SK-N-MC (cell line): Measurements from ENCODE around the gene FAAP100.

Source experiments
- DNase-seq: peaks from one replicate; pipeline ENCODE4 v3.0.0-alpha.2; 2011; ENCODE audit warnings: low read depth, low spot score
- H3K27ac ChIP-seq: fragments of 200-600 bp; sonication (generic); 2 replicates; pipeline ENCODE4 v1.5.1; 2016; ENCODE audit warnings: mixed run types
- H3K36me3 ChIP-seq: fragments of 200-600 bp; sonication (generic); 2 replicates; pipeline ENCODE4 v1.6.1; 2017; ENCODE audit warnings: antibody characterized with exemption, low read length, mixed read lengths; ENCODE audit not compliant: insufficient read depth
- H3K4me3 ChIP-seq: fragments of 200-600 bp; sonication (generic); 2 replicates; pipeline ENCODE4 v1.5.1; 2016
- H3K9ac ChIP-seq: fragments of 200-600 bp; sonication (generic); 2 replicates; pipeline ENCODE4 v1.8.0; 2017; ENCODE audit warnings: mixed run types, mixed read lengths; ENCODE audit not compliant: insufficient read length
- H3K9me3 ChIP-seq: fragments of 200-600 bp; sonication (generic); 2 replicates; pipeline ENCODE4 v1.6.1; 2017; ENCODE audit warnings: low read depth, mild to moderate bottlenecking, antibody characterized with exemption, low read length, moderate library complexity, mixed read lengths
- EZH2 ChIP-seq: fragments of 200-600 bp; sonication (generic); IDR thresholded peaks from one replicate; pipeline ENCODE4 v1.6.1; 2017; ENCODE audit warnings: antibody characterized with exemption
- FOXP2 ChIP-seq: optimal IDR thresholded peaks from 2 replicates; pipeline ENCODE3; 2011; ENCODE audit warnings: mild to moderate bottlenecking, moderate library complexity; ENCODE audit not compliant: insufficient read depth; ENCODE audit errors: extremely low read length, control extremely low read depth
- POLR2AphosphoS5 ChIP-seq: IDR thresholded peaks from 2 replicates; pipeline ENCODE4 v1.6.1; 2012; ENCODE audit warnings: mild to moderate bottlenecking, low read depth, low read length, borderline replicate concordance

The FAAP100 gene

DNA sequence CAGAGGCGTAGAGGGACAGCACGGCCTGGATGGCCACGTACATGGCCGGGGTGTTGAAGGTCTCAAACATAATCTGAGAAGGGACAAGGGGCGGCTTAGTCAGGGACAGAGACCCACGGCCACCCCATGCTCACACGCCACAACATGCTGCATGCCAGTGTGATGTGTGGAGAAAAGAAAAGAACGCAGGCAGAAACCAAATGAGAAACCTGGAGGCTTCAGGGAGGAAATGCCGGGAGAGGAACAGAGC lies 40.7 kb downstream of the FAAP100 start:
- Histone ChIP-seq H3K9me3 (no peaks in the 10 kb centered on the region), H3K27ac (0 out of 2 replicates have a peak overlapping the region, but pooled peaks have one; percentile 0), H3K36me3 (peaks cover 37% of the 10 kb centered on the region), H3K9ac (peak overlapping the region; percentile 98), H3K4me3 (peak overlapping the region; percentile 92)
- no peak for DNase-seq
- no peak for TF ChIP-seq POLR2AphosphoS5
- TF ChIP-seq EZH2: no peak
- TF ChIP-seq FOXP2: no peak

DNA sequence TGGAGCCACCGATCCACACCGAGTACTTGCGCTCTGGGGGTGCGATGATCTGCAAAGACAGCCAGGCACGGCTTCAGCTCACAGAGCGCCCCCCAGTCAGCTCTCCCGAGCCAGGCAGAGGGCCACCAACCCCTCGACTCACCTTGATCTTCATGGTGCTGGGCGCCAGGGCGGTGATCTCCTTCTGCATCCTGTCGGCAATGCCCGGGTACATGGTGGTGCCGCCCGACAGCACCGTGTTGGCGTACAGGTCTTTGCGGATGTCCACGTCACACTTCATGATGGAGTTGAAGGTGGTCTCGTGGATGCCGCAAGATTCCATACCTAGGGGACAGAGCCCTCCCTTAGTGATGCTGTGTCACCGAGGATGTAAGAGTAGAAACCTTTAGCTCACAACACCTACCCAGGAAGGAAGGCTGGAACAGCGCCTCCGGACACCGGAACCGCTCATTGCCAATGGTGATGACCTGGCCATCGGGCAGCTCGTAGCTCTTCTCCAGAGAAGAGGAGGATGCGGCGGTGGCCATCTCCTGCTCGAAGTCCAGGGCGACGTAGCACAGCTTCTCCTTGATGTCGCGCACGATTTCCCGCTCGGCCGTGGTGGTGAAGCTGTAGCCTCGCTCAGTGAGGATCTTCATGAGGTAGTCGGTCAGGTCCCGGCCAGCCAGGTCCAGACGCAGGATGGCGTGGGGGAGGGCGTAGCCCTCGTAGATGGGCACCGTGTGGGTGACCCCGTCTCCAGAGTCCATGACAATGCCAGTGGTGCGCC lies 41.2 kb downstream of the FAAP100 start:
- no peaks in the 10 kb centered on the region for H3K9me3 ChIP-seq
- peak overlapping the region; percentile 98 for H3K9ac ChIP-seq
- peak overlapping the region; percentile 0; the same call in 1 of the 2 replicates for H3K27ac ChIP-seq
- no peak; the same call in 1 of the 2 replicates for TF ChIP-seq POLR2AphosphoS5
- no peak for TF ChIP-seq EZH2
- no peak for TF ChIP-seq FOXP2
- peaks cover 37% of the 10 kb centered on the region for H3K36me3 ChIP-seq
- peak overlapping the region; percentile 92 for H3K4me3 ChIP-seq
- DNase-seq: no peak

DNA sequence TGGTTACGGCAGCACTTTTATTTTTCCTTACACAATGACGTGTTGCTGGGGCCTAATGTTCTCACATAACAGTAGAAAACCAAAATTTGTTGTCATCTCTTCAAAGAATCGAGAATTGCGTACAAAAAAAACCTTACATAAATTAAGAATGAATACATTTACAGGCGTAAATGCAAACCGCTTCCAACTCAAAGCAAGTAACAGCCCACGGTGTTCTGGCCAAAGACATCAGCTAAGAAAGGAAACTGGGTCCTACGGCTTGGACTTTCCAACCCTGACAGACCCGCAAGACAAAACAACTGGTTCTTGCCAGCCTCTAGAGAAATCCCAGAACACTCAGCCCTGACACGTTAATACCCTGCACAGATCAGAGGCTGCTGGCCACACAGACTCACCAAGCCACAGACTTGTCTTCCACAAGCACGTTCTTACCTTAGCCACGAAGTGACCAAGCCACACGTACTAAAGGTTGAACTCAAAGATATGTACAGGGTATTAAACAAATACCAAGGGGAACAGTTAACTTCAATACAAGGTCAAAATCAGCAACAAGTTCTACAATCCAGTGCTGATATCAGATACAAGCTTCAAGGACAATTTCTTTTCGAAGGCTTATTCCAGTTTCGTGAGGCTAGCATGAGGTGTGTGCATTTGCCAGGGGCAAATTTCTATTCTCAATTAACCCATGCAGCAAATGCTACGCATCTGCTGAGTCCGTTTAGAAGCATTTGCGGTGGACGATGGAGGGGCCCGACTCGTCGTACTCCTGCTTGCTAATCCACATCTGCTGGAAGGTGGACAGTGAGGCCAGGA lies 42.0 kb downstream of the FAAP100 start:
- H3K27ac ChIP-seq: peak overlapping the region; percentile 3
- TF ChIP-seq EZH2: no peak
- H3K36me3 ChIP-seq: peaks cover 37% of the 10 kb centered on the region
- peak overlapping the region; percentile 92 for H3K4me3 ChIP-seq
- H3K9me3 ChIP-seq: no peaks in the 10 kb centered on the region
- DNase-seq: no peak
- H3K9ac ChIP-seq: peak overlapping the region; percentile 98

DNA sequence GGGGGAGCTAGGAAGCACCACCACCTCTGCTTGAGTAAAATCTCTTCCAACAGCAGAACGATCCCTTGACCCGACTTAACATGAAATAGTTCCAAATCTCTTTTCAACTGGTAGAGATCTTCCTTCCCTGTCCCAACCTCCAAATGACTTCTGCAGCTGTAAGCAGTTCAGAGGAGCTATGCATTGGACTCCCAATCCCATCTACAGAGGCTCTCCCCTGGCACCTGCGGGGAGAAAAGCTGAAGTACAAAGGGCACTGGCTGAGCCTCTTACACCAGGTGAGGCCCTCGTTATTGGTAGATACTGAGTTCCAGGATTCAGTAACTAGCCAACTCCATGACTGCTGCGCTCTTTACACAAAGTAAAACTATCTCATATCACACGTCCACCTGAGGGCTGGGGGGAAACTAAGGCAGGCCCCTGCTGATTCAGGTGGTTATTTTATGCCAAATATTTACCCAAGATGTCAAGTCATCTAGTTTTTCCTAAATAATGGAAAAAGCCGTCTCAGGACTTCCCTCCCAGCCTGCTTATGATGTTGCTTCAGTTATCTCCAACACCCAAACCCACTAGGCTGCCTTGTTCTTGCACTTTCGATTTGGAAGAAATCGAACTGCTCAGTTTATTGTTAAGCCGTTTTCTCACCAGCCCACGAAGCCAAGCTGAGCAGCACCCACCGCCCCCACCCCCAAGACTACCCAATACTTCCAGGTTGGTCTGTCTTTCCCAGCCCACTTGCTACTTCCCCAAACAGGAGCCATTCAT lies 42.8 kb downstream of the FAAP100 start:
- H3K36me3 ChIP-seq: peaks cover 37% of the 10 kb centered on the region
- no peaks in the 10 kb centered on the region for H3K9me3 ChIP-seq
- no peak for TF ChIP-seq EZH2
- TF ChIP-seq FOXP2: no peak
- no peak; the same call in 1 of the 2 replicates for TF ChIP-seq POLR2AphosphoS5
- peak overlapping the region; percentile 92 for H3K4me3 ChIP-seq
- H3K9ac ChIP-seq: peak overlapping the region; percentile 98
- peak overlapping the region; percentile 3; the same call in 1 of the 2 replicates for H3K27ac ChIP-seq
- no peak for DNase-seq

DNA sequence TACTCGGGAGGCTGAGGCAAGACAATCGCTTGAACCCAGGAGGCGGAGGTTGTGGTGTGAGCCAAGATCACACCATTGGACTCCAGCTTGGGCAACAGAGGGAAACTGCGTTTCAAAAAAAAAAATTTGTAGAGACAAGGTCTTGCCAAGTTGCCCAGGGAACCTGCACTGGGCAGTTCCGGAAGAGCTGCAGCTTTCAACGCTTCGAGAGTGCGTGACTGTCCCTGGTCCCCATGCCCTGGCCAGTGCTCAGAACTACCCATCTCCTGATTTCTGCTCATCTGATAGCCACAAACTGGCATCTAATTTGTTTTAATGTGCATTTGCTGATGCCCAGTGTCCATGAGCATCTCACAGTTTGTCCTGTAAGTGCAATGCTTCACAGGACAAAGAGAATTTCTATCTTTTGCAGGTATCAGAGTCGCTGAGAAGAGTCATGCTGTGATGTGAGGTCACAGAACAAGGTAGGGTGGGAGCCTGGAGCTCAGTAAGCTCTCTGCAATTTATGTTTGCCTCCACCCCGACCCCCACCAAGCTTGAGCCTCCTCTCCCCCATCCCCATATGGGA lies 43.4 kb downstream of the FAAP100 start:
- no peaks in the 10 kb centered on the region for H3K9me3 ChIP-seq
- no peak for DNase-seq
- no peak overlapping the region for H3K9ac ChIP-seq
- peak overlapping the region; percentile 92; the same call in 1 of the 2 replicates for H3K4me3 ChIP-seq
- TF ChIP-seq EZH2 (no peak), POLR2AphosphoS5 (peak; percentile 47)
- peaks cover 37% of the 10 kb centered on the region for H3K36me3 ChIP-seq
- H3K27ac ChIP-seq: no peak overlapping the region; the same call in 1 of the 2 replicates

DNA sequence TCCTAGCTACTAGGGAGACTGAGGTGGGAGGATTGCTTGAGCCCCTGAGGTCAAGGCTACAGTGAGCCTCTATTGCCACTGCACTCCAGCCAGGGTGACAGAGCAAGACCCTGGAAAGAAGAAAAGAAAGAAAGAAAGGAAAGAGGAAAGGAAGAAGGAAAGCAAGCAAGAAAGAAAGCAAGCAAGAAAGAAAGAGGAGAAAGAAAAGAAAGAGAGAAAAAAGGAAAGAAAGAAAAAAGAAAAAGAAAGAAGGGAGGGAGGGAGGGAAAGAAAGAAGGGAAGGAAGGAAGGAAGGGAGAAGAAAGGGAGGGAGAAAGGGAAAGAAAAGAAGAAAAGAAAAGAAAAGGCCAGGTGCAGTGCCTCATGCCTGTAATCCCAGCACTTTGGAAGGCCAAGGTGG lies 48.5 kb downstream of the FAAP100 start:
- Histone ChIP-seq H3K36me3 (peaks cover 1% of the 10 kb centered on the region; the same call in 1 of the 2 replicates), H3K9me3 (no peaks in the 10 kb centered on the region), H3K9ac (no peak overlapping the region), H3K27ac (no peak overlapping the region), H3K4me3 (no peak overlapping the region)
- no peak for DNase-seq
- no peak for TF ChIP-seq EZH2
- no peak for TF ChIP-seq POLR2AphosphoS5
- no peak for TF ChIP-seq FOXP2

DNA sequence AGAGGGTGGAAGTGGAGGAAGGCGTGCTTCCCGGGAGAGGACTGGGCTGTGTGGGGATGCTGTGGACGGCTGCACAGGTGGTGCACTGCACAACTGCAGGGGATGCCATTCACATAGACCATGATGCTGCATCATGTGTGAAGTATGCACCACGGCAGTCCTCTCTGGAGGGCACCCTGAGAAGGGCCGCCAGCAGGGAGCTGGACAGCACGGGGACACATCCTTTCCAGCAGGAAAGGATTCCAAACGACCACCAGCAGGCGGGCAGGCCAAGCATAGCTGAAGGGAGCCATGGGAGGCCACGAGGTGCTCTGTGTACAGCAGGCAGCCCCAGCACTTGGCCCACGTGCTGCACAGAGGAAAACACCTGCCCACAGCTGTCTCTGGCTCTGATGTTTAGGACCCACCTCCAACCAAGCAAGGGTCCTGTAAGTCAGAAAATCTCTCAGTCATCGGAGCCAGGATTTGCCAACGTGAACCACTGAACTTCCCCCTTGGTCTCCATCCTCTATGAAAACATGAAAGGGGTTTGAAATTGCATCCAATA lies 49.6 kb downstream of the FAAP100 start:
- no peaks in the 10 kb centered on the region for H3K36me3 ChIP-seq
- H3K9me3 ChIP-seq: no peaks in the 10 kb centered on the region
- no peak overlapping the region for H3K4me3 ChIP-seq
- TF ChIP-seq POLR2AphosphoS5: no peak
- no peak for TF ChIP-seq EZH2
- TF ChIP-seq FOXP2: no peak
- no peak overlapping the region for H3K27ac ChIP-seq
- no peak for DNase-seq
- H3K9ac ChIP-seq: no peak overlapping the region
